Right lobe of liver (tissue), 6 donors: Measurements from ENCODE around the gene GRID1. TPM values are rescaled to one million over a fixed set of nuclear protein-coding genes. Genes with fewer than 3 reads are reported as not detected.

Experiments used
- ATAC-seq, 4 donors: fragments of 200-7000 bp; cut with Tn5 transposase; one replicate each; pipeline ENCODE4 v1.9.1; 2020; ENCODE audit warnings: mild to moderate bottlenecking in 4 of 4, moderate library complexity in 4 of 4
- DNase-seq, 3 donors: peaks; one replicate each; pipeline ENCODE4 v3.0.0-alpha.2; 2020
- H3K27ac ChIP-seq, 3 donors: fragments of 200-600 bp; one replicate each; pipeline ENCODE4 v1.8.0; 2022
- H3K27me3 ChIP-seq, 2 donors: fragments of 200-600 bp; one replicate each; pipeline ENCODE4 v1.8.0; 2022
- H3K36me3 ChIP-seq, 4 donors: fragments of 200-600 bp; sonication (generic) in 1 of 4; one replicate each; pipeline versions ENCODE4 v1.5.1 to v1.8.0; 2017 to 2022; ENCODE audit warnings: control low read depth in 1 of 4
- H3K4me1 ChIP-seq, 4 donors: fragments of 200-600 bp; sonication (generic) in 1 of 4; one replicate each; pipeline versions ENCODE4 v1.5.1 to v1.8.0; 2017 to 2022; ENCODE audit warnings: control low read depth in 1 of 4
- H3K4me3 ChIP-seq, 3 donors: fragments of 200-600 bp; one replicate each; pipeline ENCODE4 v1.8.0; 2022
- H3K9me3 ChIP-seq, 4 donors: fragments of 200-600 bp; sonication (generic) in 1 of 4; one replicate each; pipeline versions ENCODE4 v1.5.1 to v1.8.0; 2017 to 2022; ENCODE audit warnings: control low read depth in 1 of 4
- CTCF ChIP-seq, 4 donors: fragments of 200-600 bp in 3 of 4; fragments of 450-650 bp in 1 of 4; IDR thresholded peaks; one replicate each; pipeline versions ENCODE4 v1.5.1 to v1.8.0; 2016 to 2022; ENCODE audit warnings: antibody characterized with exemption in 4 of 4, mild to moderate bottlenecking in 2 of 4
- POLR2A ChIP-seq: fragments of 450-650 bp; IDR thresholded peaks from one replicate; pipeline ENCODE4 v1.6.1; 2017; ENCODE audit warnings: antibody characterized with exemption, mild to moderate bottlenecking
- WGBS: methylation state at CpG from one replicate; pipeline ENCODE4 v1.1.6; 2018; ENCODE audit warnings: low coverage, low lambda C conversion rate; ENCODE audit not compliant: insufficient coverage; ENCODE audit errors: missing lambda C conversion rate; 5-methylcytosine and 5-hydroxymethylcytosine counted together
- intact Hi-C, 2 donors: fragments of 100-400 bp; cut with DNase I; formaldehyde crosslinking; loops; one replicate each; pipeline versions ENCODE4 v1.11.2 to v1.14.1; 2022
- total RNA-seq, 6 experiments: library from RNA; depleted of rRNA in 2 of 6; stranded (reverse); fragments of >200 nt in 2 of 6; fragmentation: NEBNext Ultra II Directional in 3 of 6; extraction: Animal tissue kit (Norgen Biotek cat#: 25700) in 3 of 6; gene quantifications; one replicate each; pipeline versions ENCODE4 v1.1.0 to v1.2.4, GENCODE V29; 2016 to 2023
- donor health status: DM: no; HTN: yes; CAD: no.
- donor health status: DM: no; HTN: no; CAD: no.
- donor health status: DM: no; HTN: no; CAD: no.
- donor health status: DM: no; HTN: yes; CAD: no.
- donor health status: DM: no; HTN: yes; CAD: no.

The GRID1 gene
- total RNA-seq, 6 experiments from 2014 or later, result 0.05 to 1.9 (median 0.81) TPM

GRCh38 chr10:86193841-86194240 lies 172.8 kb downstream of the GRID1 start:
- TF ChIP-seq POLR2A (no peak), CTCF (IDR thresholded peaks at IDR 0.05) (no peak)
- intact Hi-C loops, result no loop called here
- no peak overlapping the region for H3K27ac ChIP-seq
- H3K4me1 ChIP-seq, result no peaks in the 10 kb centered on the region
- DNase-seq (no peak), ATAC-seq (no peak)
- no peaks in the 10 kb centered on the region for H3K36me3 ChIP-seq
- H3K4me3 ChIP-seq, result no peak overlapping the region
- H3K27me3 ChIP-seq, result no peaks in the 10 kb centered on the region
- H3K9me3 ChIP-seq, result no peaks in the 10 kb centered on the region
- WGBS, result 59% methylated on average over 4 of the region's 4 CpGs

- TF ChIP-seq POLR2A (no peak), CTCF (IDR thresholded peaks at IDR 0.05) (no peak)
- Histone ChIP-seq H3K36me3 (no peaks in the 10 kb centered on the region), H3K27ac (no peak overlapping the region), H3K4me1 (no peaks in the 10 kb centered on the region), H3K9me3 (no peaks in the 10 kb centered on the region), H3K27me3 (no peaks in the 10 kb centered on the region), H3K4me3 (no peak overlapping the region)
- no peak for ATAC-seq
- intact Hi-C loops, result no loop called here
- no peak for DNase-seq
- WGBS, result 75% methylated on average over 1 of the region's 3 CpGs
Measured at GRCh38 chr10:86192691-86193090, 173.9 kb downstream of the GRID1 start.

- H3K4me1 ChIP-seq, result no peaks in the 10 kb centered on the region
- H3K27me3 ChIP-seq, result no peaks in the 10 kb centered on the region
- no peak for ATAC-seq
- no peak for DNase-seq
- TF ChIP-seq CTCF (IDR thresholded peaks at IDR 0.05) (no peak), POLR2A (no peak)
- no peak overlapping the region for H3K4me3 ChIP-seq
- no peaks in the 10 kb centered on the region for H3K9me3 ChIP-seq
- no peak overlapping the region for H3K27ac ChIP-seq
- no peaks in the 10 kb centered on the region for H3K36me3 ChIP-seq
- WGBS, result 73% methylated on average over 6 of the region's 6 CpGs
- intact Hi-C loops, result no loop called here
Measured at GRCh38 chr10:86192147-86192546, 174.4 kb downstream of the GRID1 start.

- DNase-seq, result no peak
- 67% methylated on average over 3 of the region's 4 CpGs for WGBS
Measured at GRCh38 chr10:86191686-86192085, 174.9 kb downstream of the GRID1 start.

More at GRCh38 chr10:86191686-86192085, 174.9 kb downstream of the GRID1 start:
- H3K4me3 ChIP-seq, result no peak overlapping the region
- H3K36me3 ChIP-seq, result no peaks in the 10 kb centered on the region
- no peaks in the 10 kb centered on the region for H3K27me3 ChIP-seq
- no peak overlapping the region for H3K27ac ChIP-seq
- H3K9me3 ChIP-seq, result no peaks in the 10 kb centered on the region
- no peak for ATAC-seq
- H3K4me1 ChIP-seq, result no peaks in the 10 kb centered on the region
- TF ChIP-seq POLR2A (no peak), CTCF (IDR thresholded peaks at IDR 0.05) (no peak)
- intact Hi-C loops, result no loop called here
